Neural cell (in vitro differentiated cells): Measurements from ENCODE around the gene UBAP1L. TPM values are rescaled to one million over a fixed set of nuclear protein-coding genes. Genes with fewer than 3 reads are reported as not detected.

Experiments used
- H2AFZ ChIP-seq: fragments of 200-600, 300-800 bp; sonication (generic), shearing (Covaris generic); 2 replicates; pipeline ENCODE4 v1.6.0; 2014; ENCODE audit warnings: low read depth, mild to moderate bottlenecking, antibody characterized with exemption, low read length, moderate library complexity
- H3F3A ChIP-seq: fragments of 200-600 bp; shearing (Covaris generic); 2 replicates; pipeline ENCODE4 v1.6.1; 2016; ENCODE audit warnings: mild to moderate bottlenecking, moderate library complexity, mixed read lengths, antibody characterized with exemption, low read length; ENCODE audit not compliant: insufficient read depth, poor library complexity, severe bottlenecking
- H3K27ac ChIP-seq: fragments of 200-600, 300-800 bp; sonication (generic), shearing (Covaris generic); 2 replicates; pipeline ENCODE4 v1.5.1; 2014; ENCODE audit warnings: mild to moderate bottlenecking, low read length, moderate library complexity
- H3K27me3 ChIP-seq: fragments of 300-800, 200-600 bp; sonication (generic), shearing (Covaris generic); 2 replicates; pipeline ENCODE4 v1.6.0; 2014; ENCODE audit warnings: mild to moderate bottlenecking, low read depth, low read length, moderate library complexity; ENCODE audit not compliant: insufficient read depth
- H3K36me3 ChIP-seq: fragments of 300-800, 200-600 bp; sonication (generic), shearing (Covaris generic); 2 replicates; pipeline ENCODE4 v1.5.1; 2014; ENCODE audit warnings: mild to moderate bottlenecking, antibody characterized with exemption, low read length, moderate library complexity; ENCODE audit not compliant: insufficient read depth
- H3K4me2 ChIP-seq: fragments of 300-800, 200-600 bp; sonication (generic), shearing (Covaris generic); 2 replicates; pipeline ENCODE4 v1.6.0; 2014; ENCODE audit warnings: mild to moderate bottlenecking, low read length
- H3K4me3 ChIP-seq: fragments of 300-800, 200-600 bp; sonication (generic), shearing (Covaris generic); 2 replicates; pipeline ENCODE4 v1.5.1; 2014; ENCODE audit warnings: mild to moderate bottlenecking, low read length, moderate library complexity
- H3K79me2 ChIP-seq: fragments of 200-600 bp; shearing (Covaris generic); replicated peaks from 2 replicates; pipeline ENCODE4 v1.6.0; 2014; ENCODE audit warnings: mild to moderate bottlenecking, low read length, moderate library complexity; ENCODE audit not compliant: insufficient read depth
- H3K9ac ChIP-seq: fragments of 300-800, 200-600 bp; sonication (generic), shearing (Covaris generic); 2 replicates; pipeline ENCODE4 v1.6.1; 2016; ENCODE audit warnings: mild to moderate bottlenecking, low read length, mixed read lengths
- H3K9me2 ChIP-seq: fragments of 200-600 bp; shearing (Covaris generic); 2 replicates; pipeline ENCODE4 v1.6.1; 2016; ENCODE audit warnings: mild to moderate bottlenecking, low read length, mixed read lengths; ENCODE audit not compliant: insufficient read depth
- H3K9me3 ChIP-seq: fragments of 200-600, 300-800 bp; sonication (generic), shearing (Covaris generic); 2 replicates; pipeline ENCODE4 v1.6.1; 2016; ENCODE audit warnings: mild to moderate bottlenecking, mixed run types, low read length, moderate library complexity, mixed read lengths
- H4K20me1 ChIP-seq: fragments of 200-600 bp; shearing (Covaris generic); 2 replicates; pipeline ENCODE4 v1.6.1; 2016; ENCODE audit warnings: mild to moderate bottlenecking, mixed run types; ENCODE audit not compliant: insufficient read depth
- CTCF ChIP-seq: fragments of 450-650 bp; IDR thresholded peaks from 2 replicates; pipeline ENCODE4 v1.5.1; 2014; ENCODE audit warnings: antibody characterized with exemption, mild to moderate bottlenecking, moderate library complexity; ENCODE audit not compliant: poor library complexity, severe bottlenecking
- EP300 ChIP-seq: fragments of 450-650 bp; conservative IDR thresholded peaks from 2 replicates; pipeline ENCODE4 v1.6.1; 2014; ENCODE audit warnings: antibody characterized with exemption, mild to moderate bottlenecking, moderate library complexity; ENCODE audit not compliant: poor library complexity, severe bottlenecking
- EZH2 ChIP-seq: fragments of 200-600, 300-800 bp; shearing (Covaris generic), sonication (generic); IDR thresholded peaks from 2 replicates; pipeline ENCODE4 v1.6.1; 2014; ENCODE audit warnings: antibody characterized with exemption, low read length, borderline replicate concordance, mild to moderate bottlenecking; ENCODE audit not compliant: insufficient read depth, poor library complexity, severe bottlenecking
- MXI1 ChIP-seq: fragments of 450-650 bp; conservative IDR thresholded peaks from 2 replicates; pipeline ENCODE4 v1.6.1; 2014; ENCODE audit warnings: antibody characterized with exemption, mild to moderate bottlenecking; ENCODE audit not compliant: poor library complexity, severe bottlenecking
- POLR2AphosphoS5 ChIP-seq: IDR thresholded peaks from 2 replicates; pipeline ENCODE4 v1.6.1; 2012
- RAD21 ChIP-seq: fragments of 450-650 bp; conservative IDR thresholded peaks from 2 replicates; pipeline ENCODE4 v1.6.1; 2014; ENCODE audit warnings: antibody characterized with exemption, mild to moderate bottlenecking, moderate library complexity
- REST ChIP-seq: IDR thresholded peaks from 2 replicates; pipeline ENCODE4 v1.6.1; 2012; ENCODE audit warnings: borderline replicate concordance
- SMC3 ChIP-seq: fragments of 450-650 bp; conservative IDR thresholded peaks from 2 replicates; pipeline ENCODE4 v1.6.1; 2014; ENCODE audit warnings: antibody characterized with exemption, mild to moderate bottlenecking, moderate library complexity; ENCODE audit not compliant: poor library complexity
- TAF1 ChIP-seq: IDR thresholded peaks from 2 replicates; pipeline ENCODE4 v1.6.1; 2012; ENCODE audit warnings: low read depth
- polyA plus RNA-seq: library from polyadenylated mRNA; depleted of rRNA; stranded (reverse); fragments of >200 nt; gene quantifications from 2 replicates; pipeline ENCODE4 v1.2.3, GENCODE V29; 2014

UBAP1L gene
- polyA plus RNA-seq, 1 donor from 2014 or later = 10.3 TPM

GRCh38 chr15:65072617-65073016, 42.4 kb downstream of the UBAP1L start:
- Histone ChIP-seq H3K27ac (no peak overlapping the region), H2AFZ (no peak overlapping the region), H3K9me3 (no peaks in the 10 kb centered on the region), H3K9me2 (no peaks in the 10 kb centered on the region), H3F3A (no peaks in the 10 kb centered on the region), H3K27me3 (peaks cover 9% of the 10 kb centered on the region), H3K4me3 (no peak overlapping the region), H4K20me1 (no peaks in the 10 kb centered on the region), H3K79me2 (no peaks in the 10 kb centered on the region), H3K4me2 (no peak overlapping the region), H3K36me3 (no peaks in the 10 kb centered on the region), H3K9ac (no peak overlapping the region)
- TF ChIP-seq RAD21 = no peak
- no peak for TF ChIP-seq POLR2AphosphoS5
- no peak for TF ChIP-seq MXI1
- TF ChIP-seq EP300 = no peak
- TF ChIP-seq SMC3 = no peak
- no peak for TF ChIP-seq TAF1
- TF ChIP-seq CTCF = no peak
- TF ChIP-seq REST = no peak
- TF ChIP-seq EZH2 = no peak

- H3K27ac ChIP-seq = no peak overlapping the region
- no peak overlapping the region for H3K9ac ChIP-seq
- no peak for TF ChIP-seq EZH2
- no peak for TF ChIP-seq MXI1
- no peak for TF ChIP-seq SMC3
- no peak for TF ChIP-seq TAF1
- TF ChIP-seq CTCF = no peak
- TF ChIP-seq POLR2AphosphoS5 = no peak
- no peak for TF ChIP-seq EP300
- no peak for TF ChIP-seq RAD21
- TF ChIP-seq REST = no peak
- H3K9me2 ChIP-seq = no peaks in the 10 kb centered on the region
- H3K36me3 ChIP-seq = no peaks in the 10 kb centered on the region
- H3K79me2 ChIP-seq = no peaks in the 10 kb centered on the region
- H3K4me2 ChIP-seq = no peak overlapping the region
- H3K9me3 ChIP-seq = no peaks in the 10 kb centered on the region
- H2AFZ ChIP-seq = no peak overlapping the region
- no peaks in the 10 kb centered on the region for H3F3A ChIP-seq
- no peak overlapping the region for H3K4me3 ChIP-seq
- peaks cover 15% of the 10 kb centered on the region for H3K27me3 ChIP-seq
- H4K20me1 ChIP-seq = no peaks in the 10 kb centered on the region
These were observed 43.0 kb downstream of the UBAP1L start for GRCh38 chr15:65072027-65072426.
